Ovary (tissue), 9 donors: ENCODE measurements around the gene MDFIC2. TPM values are rescaled to one million over a fixed set of nuclear protein-coding genes. Genes with fewer than 3 reads are reported as not detected.

Experiments used
- DNase-seq, 5 donors: peaks; one replicate each; pipeline ENCODE4 v3.0.0-alpha.2; 2019 to 2020
- H3K27ac ChIP-seq, 2 donors: fragments of 200-600 bp; one replicate each; pipeline versions ENCODE4 v1.5.1 to v1.8.0; 2019 to 2022
- H3K27me3 ChIP-seq: fragments of 200-600 bp; one replicate; pipeline ENCODE4 v1.8.0; 2022
- H3K36me3 ChIP-seq: fragments of 200-600 bp; sonication (generic); one replicate; pipeline ENCODE4 v1.5.1; 2019
- H3K4me1 ChIP-seq: one replicate; pipeline ENCODE4 v1.8.1; 2013; ENCODE audit warnings: mild to moderate bottlenecking, moderate library complexity; ENCODE audit not compliant: insufficient read depth
- H3K4me3 ChIP-seq: fragments of 200-600 bp; sonication (generic); one replicate; pipeline ENCODE4 v1.5.1; 2017
- H3K9me3 ChIP-seq, 2 donors: fragments of 200-600 bp in 1 of 2; sonication (generic) in 1 of 2; one replicate each; pipeline versions ENCODE4 v1.5.1 to v1.8.1; 2013 to 2019; ENCODE audit warnings: mild to moderate bottlenecking in 1 of 2, moderate library complexity in 1 of 2
- EP300 ChIP-seq: sonication (generic); formaldehyde crosslinking; IDR thresholded peaks from one replicate; pipeline ENCODE4 v1.6.1; 2017; ENCODE audit warnings: antibody characterized with exemption
- POLR2A ChIP-seq: fragments of 450-650 bp; IDR thresholded peaks from one replicate; pipeline ENCODE4 v1.6.1; 2017; ENCODE audit warnings: antibody characterized with exemption, mild to moderate bottlenecking, moderate library complexity
- WGBS, 3 donors: extraction: QIAGEN DNeasy Blood & Tissue Kit in 1 of 3; methylation state at CpG; one replicate each; pipeline versions ENCODE4 v1.1.5 to v1.1.7; 2013 to 2017; 5-methylcytosine and 5-hydroxymethylcytosine counted together
- intact Hi-C, 4 donors: fragments of 100-400 bp; cut with DNase I; formaldehyde crosslinking; loops; one replicate each; pipeline versions ENCODE4 v1.11.0 to v1.15.1; 2022 to 2023
- polyA plus RNA-seq, 2 donors: library from polyadenylated mRNA; stranded (reverse); fragments of 200-250 nt in 1 of 2; fragments of 350-450 nt in 1 of 2; fragmentation: Illumina TruSeq in 1 of 2; extraction: RNeasy Lipid Tissue Mini Kit (QIAGEN cat#74804) in 1 of 2; gene quantifications; one replicate each; pipeline ENCODE4 v1.2.3, GENCODE V29; 2013 to 2014
- total RNA-seq, 7 donors: library from RNA; depleted of rRNA in 2 of 7; stranded (reverse); fragments of >200 nt in 2 of 7; fragmentation: NEBNext Ultra II Directional in 3 of 7; extraction: Animal tissue kit (Norgen Biotek cat#: 25700) in 3 of 7; gene quantifications; one replicate each; pipeline versions ENCODE4 v1.1.0 to v1.2.4, GENCODE V29; 2016 to 2023
- TF ChIP-seq, protein P1 (sequence below), 3 donors: fragments of 450-650 bp in 2 of 3; fragments of 200-600 bp in 1 of 3; IDR thresholded peaks; one replicate each; pipeline versions ENCODE4 v1.5.1 to v1.8.0; 2016 to 2022; ENCODE audit warnings: antibody characterized with exemption in 3 of 3, mild to moderate bottlenecking in 1 of 3
- donor health status: DM: no; HTN: no; CAD: no; lungs with moderate emphysema.
- donor health status: DM: no; HTN: no; CAD: no.
- donor health status: Bipolar disorder and iron deficiency.
- donor health status: DM: yes; HTN: yes; CAD: no.
- donor health status: DM: no; HTN: no; CAD: no.
- donor health status: DM: yes; HTN: yes; CAD: no.

The MDFIC2 gene
- total and polyA plus RNA-seq, 9 donors = not detected

DNA sequence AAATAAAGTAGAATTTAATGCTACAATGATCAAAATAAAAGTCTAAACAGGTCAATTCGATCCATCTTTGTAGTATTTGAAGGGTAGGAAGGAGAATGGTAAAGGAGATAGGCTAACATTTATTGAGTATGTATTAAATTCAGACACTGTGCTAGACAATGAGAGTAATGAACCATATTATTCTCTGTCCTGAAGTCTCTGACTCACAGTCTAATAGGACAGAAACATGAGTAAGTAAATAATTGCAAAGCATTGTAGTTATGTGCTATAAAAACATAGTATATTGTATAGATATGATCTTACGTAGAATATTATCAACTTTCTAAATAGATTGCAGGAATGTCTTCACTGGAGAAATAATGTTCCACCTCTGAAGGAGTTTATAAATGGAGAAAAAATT lies 64.5 kb downstream of the MDFIC2 start:
- Histone ChIP-seq H3K36me3 (no peaks in the 10 kb centered on the region), H3K27me3 (peaks cover 3% of the 10 kb centered on the region), H3K27ac (no peak overlapping the region), H3K9me3 (no peaks in the 10 kb centered on the region), H3K4me3 (no peak overlapping the region), H3K4me1 (no peaks in the 10 kb centered on the region)
- 76 to 80% (median 76%) methylated on average over 2 of the region's 2 CpGs for WGBS, 3 donors
- intact Hi-C loops = no loop called here
- TF ChIP-seq, protein P1, sequence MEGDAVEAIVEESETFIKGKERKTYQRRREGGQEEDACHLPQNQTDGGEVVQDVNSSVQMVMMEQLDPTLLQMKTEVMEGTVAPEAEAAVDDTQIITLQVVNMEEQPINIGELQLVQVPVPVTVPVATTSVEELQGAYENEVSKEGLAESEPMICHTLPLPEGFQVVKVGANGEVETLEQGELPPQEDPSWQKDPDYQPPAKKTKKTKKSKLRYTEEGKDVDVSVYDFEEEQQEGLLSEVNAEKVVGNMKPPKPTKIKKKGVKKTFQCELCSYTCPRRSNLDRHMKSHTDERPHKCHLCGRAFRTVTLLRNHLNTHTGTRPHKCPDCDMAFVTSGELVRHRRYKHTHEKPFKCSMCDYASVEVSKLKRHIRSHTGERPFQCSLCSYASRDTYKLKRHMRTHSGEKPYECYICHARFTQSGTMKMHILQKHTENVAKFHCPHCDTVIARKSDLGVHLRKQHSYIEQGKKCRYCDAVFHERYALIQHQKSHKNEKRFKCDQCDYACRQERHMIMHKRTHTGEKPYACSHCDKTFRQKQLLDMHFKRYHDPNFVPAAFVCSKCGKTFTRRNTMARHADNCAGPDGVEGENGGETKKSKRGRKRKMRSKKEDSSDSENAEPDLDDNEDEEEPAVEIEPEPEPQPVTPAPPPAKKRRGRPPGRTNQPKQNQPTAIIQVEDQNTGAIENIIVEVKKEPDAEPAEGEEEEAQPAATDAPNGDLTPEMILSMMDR (IDR thresholded peaks at IDR 0.05) = no peak
- TF ChIP-seq EP300 (no peak), POLR2A (no peak)
- no peak for DNase-seq

- intact Hi-C loops = no loop called here
- Histone ChIP-seq H3K27me3 (peaks cover 3% of the 10 kb centered on the region), H3K36me3 (no peaks in the 10 kb centered on the region), H3K4me3 (no peak overlapping the region), H3K4me1 (no peaks in the 10 kb centered on the region), H3K9me3 (no peaks in the 10 kb centered on the region), H3K27ac (no peak overlapping the region)
- TF ChIP-seq, protein P1 (IDR thresholded peaks at IDR 0.05) = no peak
- TF ChIP-seq POLR2A (no peak), EP300 (no peak)
- WGBS, 3 donors = 68 to 90% (median 77%) methylated on average over 4 of the region's 4 CpGs
- no peak for DNase-seq
Measured at GRCh38 chr3:70245746-70246525, 66.5 kb downstream of the MDFIC2 start.

DNA sequence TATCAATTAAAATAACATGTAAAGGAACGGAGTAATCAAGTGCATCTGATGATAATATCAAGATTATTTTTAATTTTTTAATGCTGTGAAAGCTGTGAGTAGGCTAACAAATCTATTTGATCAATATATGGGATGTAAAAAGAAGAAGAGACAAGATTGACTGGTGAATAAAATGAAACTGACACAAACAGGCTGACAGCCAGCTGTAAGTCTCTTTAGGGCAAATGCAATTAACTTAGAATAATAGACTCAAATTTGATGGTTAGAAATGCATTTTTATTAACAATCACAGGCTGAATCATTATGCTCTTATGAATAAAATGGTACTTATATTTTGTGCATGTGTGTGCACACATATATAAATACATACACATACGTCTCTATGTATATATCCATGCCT lies 68.0 kb downstream of the MDFIC2 start:
- no peak for DNase-seq
- TF ChIP-seq POLR2A = no peak
- WGBS, 3 donors = 86 to 94% (median 91%) methylated on average over 2 of the region's 2 CpGs
- no peaks in the 10 kb centered on the region for H3K9me3 ChIP-seq
- intact Hi-C loops = no loop called here
- H3K4me1 ChIP-seq = no peaks in the 10 kb centered on the region
- H3K36me3 ChIP-seq = no peaks in the 10 kb centered on the region
- H3K27ac ChIP-seq = no peak overlapping the region
- H3K27me3 ChIP-seq = peaks cover 3% of the 10 kb centered on the region
- H3K4me3 ChIP-seq = no peak overlapping the region

GRCh38 chr3:70242297-70242882 lies 70.0 kb downstream of the MDFIC2 start:
- H3K4me3 ChIP-seq = no peak overlapping the region
- H3K27ac ChIP-seq = no peak overlapping the region
- WGBS, 3 donors = 65 to 82% (median 79%) methylated on average over 2 of the region's 2 CpGs

More at GRCh38 chr3:70242297-70242882, 70.0 kb downstream of the MDFIC2 start:
- Histone ChIP-seq H3K9me3 (no peaks in the 10 kb centered on the region), H3K4me1 (no peaks in the 10 kb centered on the region), H3K36me3 (no peaks in the 10 kb centered on the region), H3K27me3 (no peaks in the 10 kb centered on the region)
- TF ChIP-seq, protein P1 (IDR thresholded peaks at IDR 0.05) = no peak
- TF ChIP-seq POLR2A (no peak), EP300 (no peak)
- intact Hi-C loops = no loop called here
- no peak for DNase-seq
